Bladder microvascular endothelial cell (primary cell): ENCODE measurements around the gene SH3TC2. TPM values are rescaled to one million over a fixed set of nuclear protein-coding genes. Genes with fewer than 3 reads are reported as not detected.

Source experiments
- total RNA-seq: library from RNA; depleted of rRNA; stranded (reverse); fragments of >200 nt; gene quantifications from 2 replicates; pipeline ENCODE4 v1.2.3, GENCODE V29; 2014

The SH3TC2 gene
- total RNA-seq: 8.6 and 16.4 TPM in 2 replicates

GRCh38 chr5:149063017-149063687, at the start of gene SH3TC2:
SH3TC2 (minus strand) TSS chr5:149063062; CDS start chr5:149063022, 40 bp downstream.

Other genes with a start within 250 kb of the SH3TC2 start
- gene ADRB2, start 236.5 kb downstream of the SH3TC2 start, total RNA-seq: 2.9 and 9.4 TPM in 2 replicates
- gene ABLIM3, start 78.4 kb upstream of the SH3TC2 start, total RNA-seq: 23.3 and 40.3 TPM in 2 replicates
- 137 and 216 TPM in 2 replicates for gene AFAP1L1, start 208.8 kb upstream of the SH3TC2 start, total RNA-seq